KG1 (cell line): Measurements from ENCODE around the gene ZNF138.
"Not testable (repeated sequence)": the region's sequence is repeated elsewhere in the genome, so short reads cannot be mapped to it uniquely, and the experiment has no call there.

ENCODE experiments used
- DNase-seq: peaks from one replicate; lab custom pipeline; 2025; lab: John Stamatoyannopoulos, UW

Gene ZNF138

GRCh38 chr7:64838691-64839090, 44.5 kb downstream of the ZNF138 start:
- no peak for DNase-seq

- no peak for DNase-seq
Observed at GRCh38 chr7:64839910-64840309, 45.7 kb downstream of the ZNF138 start.

- DNase-seq: no peak
Observed at GRCh38 chr7:64849250-64849923, 55.2 kb downstream of the ZNF138 start.

GRCh38 chr7:64849924-64850499, 55.8 kb downstream of the ZNF138 start:
- DNase-seq: no peak

- no peak for DNase-seq
Observed at GRCh38 chr7:64853679-64854078, 59.5 kb downstream of the ZNF138 start.

GRCh38 chr7:64854969-64855368, 60.7 kb downstream of the ZNF138 start:
- DNase-seq: no peak

GRCh38 chr7:64863021-64863420, 68.8 kb downstream of the ZNF138 start:
- DNase-seq: no peak

GRCh38 chr7:64863530-64863929, 69.3 kb downstream of the ZNF138 start:
- not testable (repeated sequence) for DNase-seq

GRCh38 chr7:64863969-64864368, 69.7 kb downstream of the ZNF138 start:
- DNase-seq: no peak

GRCh38 chr7:64867863-64868440, 73.7 kb downstream of the ZNF138 start:
- no peak for DNase-seq

- no peak for DNase-seq
Observed at GRCh38 chr7:64868499-64868898, 74.3 kb downstream of the ZNF138 start.

GRCh38 chr7:64869121-64869725, 75.0 kb downstream of the ZNF138 start:
- DNase-seq: no peak

- DNase-seq: no peak
Observed at GRCh38 chr7:64869912-64870562, 75.8 kb downstream of the ZNF138 start.

- no peak for DNase-seq
Observed at GRCh38 chr7:64870656-64871055, 76.4 kb downstream of the ZNF138 start.

- DNase-seq: no peak
Observed at GRCh38 chr7:64871761-64872160, 77.5 kb downstream of the ZNF138 start.

- DNase-seq: no peak
Observed at GRCh38 chr7:64872351-64873154, 78.3 kb downstream of the ZNF138 start.

GRCh38 chr7:64873155-64873500, 78.9 kb downstream of the ZNF138 start:
- DNase-seq: no peak

- no peak for DNase-seq
Observed at GRCh38 chr7:64873517-64873916, 79.3 kb downstream of the ZNF138 start.

- no peak for DNase-seq
Observed at GRCh38 chr7:64874114-64874513, 79.9 kb downstream of the ZNF138 start.

- DNase-seq: no peak
Observed at GRCh38 chr7:64874562-64875250, 80.5 kb downstream of the ZNF138 start.

- no peak for DNase-seq
Observed at GRCh38 chr7:64875258-64875657, 81.0 kb downstream of the ZNF138 start.
